Endometrial microvascular endothelial cells (primary cell): ENCODE data around the gene ZDHHC14. TPM values are rescaled to one million over a fixed set of nuclear protein-coding genes. Genes with fewer than 3 reads are reported as not detected.
"Not testable (repeated sequence)": the region's sequence is repeated elsewhere in the genome, so short reads cannot be mapped to it uniquely, and the experiment has no call there.

ENCODE experiments used
- in situ Hi-C: cut with HindIII; loops from 2 replicates; pipeline ENCODE4 v1.10.0; 2017; ENCODE audit warnings: low sequenced_read_pairs, low pct_unique_long_range_greater_than_20kb; ENCODE audit errors: inconsistent ontology term
- total RNA-seq: library from RNA; depleted of rRNA; stranded (reverse); fragments of >200 nt; gene quantifications from one replicate; pipeline ENCODE4 v1.2.3, GENCODE V29; 2015; ENCODE audit errors: inconsistent ontology term

The ZDHHC14 gene
- total RNA-seq, 1 donor from 2014 or later, result 16.4 TPM

DNA sequence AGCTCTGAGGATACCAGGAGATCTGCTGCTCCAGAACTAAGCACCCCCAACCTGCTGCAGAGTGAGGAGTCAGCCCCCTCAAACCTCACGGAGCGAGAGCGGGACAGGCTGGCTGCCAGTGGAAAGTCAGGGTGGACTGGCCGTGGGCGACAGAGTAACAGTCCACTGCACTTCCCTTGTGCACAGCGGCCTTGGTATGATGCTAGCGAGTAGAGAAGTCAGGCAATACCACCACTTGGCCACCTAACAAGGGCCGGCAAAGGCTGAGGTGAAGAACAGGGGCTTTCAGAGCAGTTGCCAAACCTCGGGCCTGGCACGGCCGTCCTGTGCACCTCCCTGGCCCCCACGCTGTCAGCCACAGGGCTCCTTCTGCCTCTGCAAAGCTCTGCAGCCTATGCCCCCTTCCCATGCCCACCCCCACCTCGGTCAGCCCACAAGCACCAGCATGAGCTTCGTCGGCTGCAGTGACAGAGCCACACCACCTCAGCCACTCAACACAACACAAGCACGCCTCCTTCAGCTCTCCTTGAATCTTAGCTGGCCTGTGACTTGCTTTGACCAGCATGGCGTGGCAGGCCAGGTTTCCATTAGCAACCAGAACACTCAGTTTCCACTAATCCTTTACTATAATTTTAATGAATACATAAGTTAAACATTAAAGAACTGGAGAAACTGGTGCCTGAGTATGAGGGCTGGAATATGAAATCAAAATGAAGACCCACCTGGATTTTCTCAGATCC, 314.5 kb downstream of the ZDHHC14 start:
- in situ Hi-C loops, result no loop called here

DNA sequence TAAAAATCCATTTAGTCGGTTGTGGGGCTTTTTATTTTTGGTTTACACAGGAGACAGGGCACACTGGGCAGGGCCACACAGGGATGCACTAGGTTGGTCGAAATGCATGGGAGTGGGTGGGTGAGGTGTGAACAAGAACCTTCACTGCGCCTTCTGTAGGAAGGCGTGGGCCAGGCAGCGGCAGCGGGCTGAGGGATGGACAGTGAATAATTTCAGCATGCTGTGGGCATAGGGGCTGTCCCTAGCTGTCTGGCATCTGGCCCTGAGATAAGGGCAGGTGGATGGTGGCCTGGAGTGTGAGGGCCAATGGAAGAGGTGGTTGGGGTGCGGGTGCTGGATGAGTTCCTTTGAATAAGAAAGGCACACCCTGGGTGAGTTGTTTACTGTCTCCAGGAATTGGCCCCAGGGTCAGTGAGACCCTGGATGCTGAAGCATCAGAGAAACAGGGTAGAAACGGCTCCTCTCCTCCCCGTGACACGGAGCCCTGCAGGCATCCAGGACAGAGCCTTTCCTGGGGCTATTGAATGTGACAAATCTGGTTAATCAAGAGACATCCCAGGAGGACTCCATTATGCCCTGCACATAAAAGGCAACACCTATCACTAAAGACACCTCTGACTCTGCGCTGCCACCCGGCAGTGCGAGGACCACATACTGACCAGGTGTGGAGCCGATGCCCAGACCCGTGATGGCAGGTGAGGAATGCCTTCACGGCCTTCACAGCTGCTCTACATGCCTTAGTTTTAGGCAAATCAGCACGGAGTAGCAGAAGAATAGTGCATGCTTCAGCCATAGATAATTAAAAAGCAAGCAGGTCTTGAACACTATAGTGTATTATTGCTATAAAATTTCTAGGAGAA, 319.0 kb downstream of the ZDHHC14 start:
- in situ Hi-C loops, result no loop called here

DNA sequence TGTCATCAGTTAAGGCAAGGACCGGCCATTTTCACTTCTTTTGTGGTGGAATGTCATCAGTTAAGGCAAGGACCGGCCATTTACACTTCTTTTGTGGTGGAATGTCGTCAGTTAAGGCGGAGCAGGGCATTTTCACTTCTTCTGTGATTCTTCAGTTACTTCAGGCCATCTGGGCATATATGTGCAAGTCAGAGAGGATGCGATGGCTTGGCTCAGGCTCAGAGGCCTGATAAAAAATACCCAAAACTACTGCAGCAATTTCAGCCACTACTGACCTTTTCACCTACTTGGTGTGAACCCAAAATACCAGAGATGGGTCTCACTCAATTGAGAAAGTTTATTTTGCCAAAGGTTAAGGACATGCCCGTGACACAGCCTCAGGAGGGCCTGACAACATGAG, 325.4 kb downstream of the ZDHHC14 start:
- in situ Hi-C loops, result not testable (repeated sequence)

DNA sequence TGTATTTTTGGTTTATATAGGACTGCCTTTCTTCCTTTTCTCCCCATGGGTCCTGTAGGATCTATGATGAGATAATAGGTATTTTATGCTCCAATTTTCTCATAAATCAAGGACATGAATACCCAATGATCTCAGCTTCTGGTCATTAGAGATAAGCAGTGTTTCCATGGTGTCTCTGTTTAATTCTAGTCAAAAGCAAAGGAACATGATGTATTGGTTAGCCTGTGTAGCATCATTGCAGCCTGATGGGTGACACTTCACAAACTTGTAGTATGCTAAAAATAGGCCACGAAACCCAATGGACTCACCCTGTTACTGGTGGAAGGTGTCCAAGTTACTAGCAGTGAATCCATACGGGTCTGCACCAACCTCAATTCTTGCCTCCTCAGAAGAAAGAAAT, 325.9 kb downstream of the ZDHHC14 start:
- in situ Hi-C loops, result no loop called here

DNA sequence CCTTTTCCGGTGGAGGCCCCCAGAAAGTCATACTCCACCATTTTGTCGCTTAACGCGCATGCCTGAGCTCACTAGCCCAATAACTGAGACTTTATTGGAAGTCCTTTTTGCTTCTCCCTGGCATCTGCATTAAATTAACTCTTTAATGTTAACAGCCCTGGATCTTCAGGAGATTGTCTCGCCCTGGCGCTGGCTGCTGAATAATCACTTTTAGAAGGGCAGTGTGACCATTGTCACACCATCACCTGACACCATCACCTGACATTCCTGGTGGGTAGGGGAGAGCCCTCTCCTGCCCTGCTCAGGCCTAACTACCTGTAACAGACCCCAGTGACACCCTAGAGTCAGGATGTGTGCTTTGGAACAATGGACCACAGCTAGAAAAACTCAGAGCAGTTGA, 326.6 kb downstream of the ZDHHC14 start:
- in situ Hi-C loops, result no loop called here

DNA sequence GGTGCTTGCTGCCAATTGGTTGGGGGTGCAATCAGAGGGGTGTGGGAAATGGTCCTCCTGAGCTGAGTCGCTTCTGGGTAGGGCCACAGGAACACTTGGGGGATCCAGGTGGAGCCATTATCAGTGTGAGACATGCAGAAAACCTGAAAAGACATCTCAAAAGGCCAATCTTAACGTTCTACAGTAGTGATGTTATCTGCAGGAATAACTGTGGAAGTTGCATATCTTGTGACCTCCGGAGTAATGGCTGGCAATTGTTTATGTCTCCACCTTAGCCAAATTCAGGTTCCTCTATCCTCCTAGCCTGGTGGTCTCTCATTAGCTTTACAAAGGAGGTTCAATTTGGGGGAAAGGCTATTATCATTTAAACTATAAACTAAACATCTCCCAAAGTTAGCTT, 327.2 kb downstream of the ZDHHC14 start:
- in situ Hi-C loops, result no loop called here

DNA sequence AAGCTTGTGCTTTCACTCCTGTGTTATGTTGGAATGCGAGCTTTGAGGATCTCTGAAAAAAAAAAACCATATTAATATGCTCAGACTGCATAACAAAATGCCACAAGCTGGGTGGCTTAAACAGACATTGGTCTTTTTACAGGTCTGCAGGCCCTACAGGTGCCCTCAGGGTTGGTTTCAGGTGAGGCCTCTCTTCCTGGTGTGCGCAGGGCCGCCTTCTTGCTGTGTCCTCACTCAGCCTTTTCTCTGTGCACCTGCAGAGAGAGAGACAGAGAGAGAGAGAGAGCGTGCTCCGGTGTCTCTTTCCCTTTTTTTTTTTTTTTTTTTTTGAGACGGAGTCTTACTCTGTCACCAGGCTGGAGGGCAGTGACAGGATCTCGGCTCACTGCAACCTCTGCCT, 327.9 kb downstream of the ZDHHC14 start:
- in situ Hi-C loops, result no loop called here

DNA sequence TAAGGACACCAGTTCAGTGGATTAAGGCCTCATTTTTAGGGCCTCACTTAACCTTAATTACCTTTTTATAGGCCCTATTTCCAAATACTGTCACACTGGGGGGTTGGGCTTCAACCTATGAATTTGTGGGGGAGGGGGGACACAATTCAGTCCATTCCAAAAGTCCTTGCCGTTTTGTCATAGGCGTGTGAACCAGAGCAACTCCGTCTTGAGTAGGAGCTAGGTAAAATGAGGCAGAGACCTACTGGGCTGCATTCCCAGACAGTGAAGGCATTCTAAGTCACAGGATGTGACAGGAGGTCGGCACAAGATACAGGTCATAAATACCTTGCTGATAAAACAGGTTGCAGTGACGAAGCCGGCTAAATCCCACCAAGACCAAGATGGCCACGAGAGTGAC, 328.6 kb downstream of the ZDHHC14 start:
- in situ Hi-C loops, result no loop called here

DNA sequence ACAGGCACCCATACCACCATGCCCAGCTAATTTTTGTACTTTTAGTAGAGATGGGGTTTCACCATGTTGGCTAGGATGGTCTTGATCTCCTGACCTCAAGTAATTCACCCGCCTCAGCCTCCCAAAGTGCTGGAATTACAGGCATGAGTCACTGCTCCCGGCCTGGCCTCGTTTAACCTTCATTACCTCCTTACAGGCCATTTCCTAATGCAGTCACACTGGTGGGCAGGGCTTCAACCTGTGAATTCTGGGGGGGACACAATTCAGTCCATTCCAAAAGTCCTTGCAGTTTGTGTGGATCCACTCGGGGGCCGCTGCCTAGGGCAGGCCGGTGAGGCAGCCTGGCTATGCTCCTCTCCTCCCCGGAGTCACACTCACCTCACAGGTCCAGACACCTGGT, 329.6 kb downstream of the ZDHHC14 start:
- in situ Hi-C loops, result no loop called here

DNA sequence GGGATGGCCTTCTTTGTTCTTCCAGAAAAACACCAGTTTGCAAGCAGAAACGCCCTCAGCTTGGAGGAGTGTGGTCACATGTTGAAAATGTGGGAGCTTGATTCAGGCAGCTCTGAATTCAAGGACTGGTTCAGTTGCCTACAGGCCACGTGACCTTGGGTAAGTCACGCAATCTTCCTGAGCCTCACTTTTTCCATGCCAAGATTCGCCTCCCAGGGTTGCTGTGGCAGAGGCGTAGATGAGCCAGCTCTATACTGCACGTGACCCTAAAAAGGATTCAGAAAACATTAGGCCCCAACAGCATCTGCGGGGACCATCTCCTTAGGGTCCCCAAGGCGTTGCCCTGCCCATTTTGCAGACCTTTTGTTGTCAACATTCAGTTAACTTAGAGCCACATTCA, 330.1 kb downstream of the ZDHHC14 start:
- in situ Hi-C loops, result no loop called here

DNA sequence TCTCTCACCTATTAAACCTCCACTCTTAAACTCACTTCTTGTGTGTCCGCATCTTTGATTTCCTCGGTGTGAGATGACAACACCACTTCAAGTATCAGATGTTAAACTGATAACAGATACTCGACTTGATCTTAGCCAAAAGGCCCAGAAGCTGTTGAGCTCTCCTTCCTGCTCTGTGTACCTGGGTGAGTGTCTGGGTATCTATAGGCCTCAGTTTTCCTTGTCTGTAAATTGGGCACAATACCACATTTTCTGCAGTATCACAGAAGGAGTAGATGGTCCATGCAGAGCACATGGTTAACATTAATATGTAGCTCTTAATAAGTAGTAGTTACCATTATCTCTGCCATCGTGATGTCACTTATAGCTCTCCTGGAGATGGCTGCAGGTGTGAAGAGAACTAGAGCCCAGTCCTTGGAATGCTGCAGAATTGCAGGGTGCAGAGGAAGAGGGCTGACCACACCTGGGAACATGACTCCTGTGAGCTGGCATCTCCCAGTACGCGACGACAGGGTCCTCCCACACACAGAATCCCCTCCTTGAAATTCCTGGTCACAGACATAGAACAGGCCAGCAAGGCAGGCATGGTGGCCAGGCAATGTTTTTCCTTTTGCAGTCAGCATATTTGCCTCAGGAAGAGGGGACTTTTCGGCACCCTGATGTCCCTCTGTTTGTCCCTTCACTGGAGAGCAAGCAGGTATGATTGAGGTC, 331.8 kb downstream of the ZDHHC14 start:
- in situ Hi-C loops, result no loop called here

DNA sequence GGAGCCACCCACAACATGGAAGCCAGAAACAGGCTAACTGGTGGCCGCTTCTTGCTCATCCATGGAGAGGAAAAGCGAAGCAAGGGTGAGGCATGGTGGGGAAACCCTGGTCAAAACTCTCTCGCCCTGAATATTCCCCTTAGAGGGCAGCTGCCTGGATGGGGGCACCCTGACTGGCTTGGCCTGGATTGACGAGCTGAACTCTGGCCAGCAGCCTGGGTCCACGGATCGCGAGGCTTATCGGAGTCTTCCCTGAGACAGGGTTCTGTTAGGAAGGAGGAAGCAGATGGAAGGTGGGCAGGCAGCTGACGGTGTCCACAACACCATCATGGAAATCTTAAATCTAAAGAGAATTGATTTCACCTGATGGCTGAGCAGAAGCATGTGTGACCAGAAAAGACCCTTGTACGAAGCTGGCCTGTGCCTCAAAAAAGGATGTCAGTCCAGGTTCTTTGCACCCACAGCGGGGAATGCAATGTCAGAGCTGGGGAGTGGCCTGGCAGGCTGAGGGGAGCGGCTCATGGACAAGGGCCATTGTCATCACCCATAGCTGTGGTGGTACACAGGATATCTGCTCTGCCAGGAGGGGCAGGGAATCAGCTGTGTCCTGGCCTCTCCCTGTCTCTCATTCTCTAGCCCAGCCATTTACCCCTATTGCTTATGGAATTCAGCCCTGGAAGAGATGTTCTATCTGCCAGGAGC, 332.6 kb downstream of the ZDHHC14 start:
- in situ Hi-C loops, result no loop called here

DNA sequence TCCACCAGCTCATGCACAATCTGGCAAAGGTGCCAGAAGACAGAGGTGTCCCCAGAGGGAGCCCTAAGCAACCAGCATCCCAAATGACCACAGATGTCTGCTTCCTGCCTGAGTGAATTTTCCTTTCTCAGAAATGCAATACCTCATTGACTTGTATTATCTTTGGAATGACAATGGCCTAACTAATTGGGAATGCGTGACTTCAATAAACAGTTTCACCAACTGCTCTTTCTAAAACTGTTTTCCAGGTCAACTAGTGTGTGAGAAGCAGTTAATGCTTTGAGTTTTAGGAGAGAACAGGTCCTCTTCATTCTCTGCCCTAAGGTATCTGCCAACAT, 333.1 kb downstream of the ZDHHC14 start:
- in situ Hi-C loops, result no loop called here

DNA sequence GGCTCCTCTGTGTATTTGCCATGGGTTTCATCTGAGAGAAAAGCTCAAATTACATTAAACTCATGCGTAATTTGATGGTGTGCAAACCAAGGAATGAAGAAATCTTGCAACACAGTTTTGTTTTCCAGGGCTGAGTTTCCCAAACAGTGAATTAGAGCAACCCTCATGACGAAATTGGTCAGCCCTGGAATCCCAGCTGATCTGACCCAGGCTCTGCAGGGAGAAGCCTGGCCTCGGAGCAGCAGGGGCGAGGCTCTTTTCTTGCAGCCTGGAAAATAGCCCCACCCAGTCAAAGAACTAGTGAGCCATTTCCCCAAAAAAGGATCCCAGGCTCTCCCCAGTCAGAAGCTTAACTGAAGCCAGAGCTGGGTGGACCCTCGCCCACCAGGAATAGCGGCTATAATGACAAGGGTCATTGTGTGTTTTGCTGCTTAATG, 334.8 kb downstream of the ZDHHC14 start:
- in situ Hi-C loops, result no loop called here

DNA sequence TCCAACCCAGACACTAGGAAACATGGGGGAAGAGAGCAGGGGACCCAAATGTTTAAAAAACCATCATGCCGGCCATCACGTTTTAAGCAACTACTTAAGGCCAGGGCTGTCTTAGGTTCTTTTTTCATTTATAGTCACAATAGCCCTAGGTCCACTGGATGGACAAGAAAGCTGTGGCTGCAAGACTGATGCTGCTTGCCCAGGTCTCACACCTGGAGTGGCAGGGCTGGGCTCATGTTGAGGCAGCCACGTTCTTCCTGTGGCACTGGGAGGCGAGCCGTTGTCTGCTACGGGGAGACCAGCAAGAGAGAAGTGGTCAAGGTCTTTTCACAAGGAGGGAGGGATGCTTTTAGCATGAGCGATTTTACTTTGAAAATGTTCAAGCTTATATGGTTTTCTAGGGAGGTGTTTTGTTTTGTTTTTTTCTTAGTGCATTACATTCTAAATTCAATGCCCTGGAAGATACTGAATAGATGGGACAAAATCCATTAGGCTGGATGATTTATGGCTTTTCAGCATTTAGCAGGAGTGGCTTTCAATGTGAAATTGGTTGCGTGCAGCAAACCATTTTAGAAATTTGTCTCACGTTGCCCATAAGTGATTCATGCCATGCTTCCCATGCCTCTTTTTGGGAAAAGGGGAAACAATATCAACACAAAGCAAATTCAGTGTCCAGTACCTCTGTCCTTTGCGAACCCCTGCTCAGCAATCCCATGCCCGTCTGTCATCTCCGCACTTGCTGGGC, 335.4 kb downstream of the ZDHHC14 start:
- in situ Hi-C loops, result no loop called here

DNA sequence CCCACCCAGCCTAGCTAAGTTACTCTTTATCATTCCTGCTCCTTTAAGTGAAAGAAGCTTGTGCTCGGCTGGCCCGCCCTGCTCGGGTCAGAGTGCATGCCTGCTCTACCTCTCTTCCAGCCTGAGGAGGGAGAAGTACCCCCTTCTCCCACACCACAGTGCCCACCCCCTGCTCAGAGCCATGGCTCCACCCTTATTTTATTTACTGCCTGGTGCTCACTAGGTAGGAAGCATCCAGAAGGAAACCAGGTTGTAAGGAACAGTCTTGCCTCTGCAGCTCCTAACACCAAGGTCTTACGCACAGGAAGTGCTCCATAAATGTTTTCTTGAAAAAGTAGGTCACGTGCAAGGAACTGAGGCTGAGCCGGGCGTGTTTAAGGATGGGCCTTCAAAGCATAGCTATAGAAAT, 336.4 kb downstream of the ZDHHC14 start:
- in situ Hi-C loops, result no loop called here

DNA sequence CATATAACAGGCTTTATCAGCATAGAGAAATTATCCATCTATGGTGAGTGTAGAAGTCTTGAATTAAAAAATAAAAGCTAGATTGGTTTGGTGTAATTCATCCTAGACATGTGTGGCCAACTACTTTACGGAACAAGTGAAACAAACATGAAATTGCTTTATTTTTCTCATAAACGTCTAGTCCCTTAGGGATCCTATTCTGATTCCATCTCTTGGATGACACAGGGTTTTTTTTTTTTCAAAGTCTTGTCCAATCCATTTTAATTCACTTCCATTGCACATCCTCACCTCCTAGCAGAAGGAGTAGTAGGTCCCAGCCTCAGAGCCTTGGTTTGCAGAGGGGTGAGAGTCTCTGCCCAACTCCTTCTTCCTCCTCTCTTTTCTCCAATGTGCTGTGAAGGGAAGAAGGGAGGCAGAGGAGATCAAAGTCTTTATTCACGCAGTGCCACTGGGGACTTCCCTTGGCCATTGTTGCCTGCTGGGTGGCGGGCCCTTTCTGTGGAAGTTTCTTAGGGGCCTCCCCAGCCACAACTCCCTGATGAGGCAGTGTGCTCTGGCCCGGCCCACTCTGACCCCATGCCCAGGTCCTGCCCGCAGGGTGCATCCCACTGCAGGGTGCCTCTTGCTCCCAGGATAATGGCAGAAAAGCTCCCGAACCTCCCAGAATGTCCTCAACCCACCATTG, 337.7 kb downstream of the ZDHHC14 start:
- in situ Hi-C loops, result no loop called here

DNA sequence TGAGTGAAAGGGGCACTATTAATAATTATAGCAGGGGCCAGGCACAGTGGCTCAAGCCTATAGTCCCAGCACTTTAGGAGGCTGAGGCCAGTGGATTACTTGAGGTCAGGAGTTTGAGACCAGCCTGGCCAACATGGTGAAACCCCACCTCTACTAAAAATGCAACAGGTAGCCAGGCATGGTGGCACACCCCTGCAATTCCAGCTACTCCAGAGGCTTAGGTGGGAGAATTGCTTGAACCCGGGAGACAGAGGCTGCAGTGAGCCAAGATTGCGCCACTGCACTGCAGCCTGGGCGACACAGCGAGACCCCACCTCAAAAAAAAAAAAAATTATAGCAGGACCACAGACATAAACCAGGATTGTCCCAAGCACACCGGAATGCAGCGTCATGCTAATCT, 340.0 kb downstream of the ZDHHC14 start:
- in situ Hi-C loops, result not testable (repeated sequence)
